ENCODE data around the gene DMBX1. TPM values are rescaled to one million over a fixed set of nuclear protein-coding genes. Genes with fewer than 3 reads are reported as not detected.

The DMBX1 gene
- total and polyA plus RNA-seq, 4 donors = not detected

GRCh38 chr1:46538147-46538546 is 48.5 kb downstream of the DMBX1 start:
- 77% methylated on average over 2 of the region's 2 CpGs for WGBS
- H3K4me3 ChIP-seq (ENCODE audit: low read depth in 1 of 3, low read length in 3 of 3) = no peak overlapping the region

More at GRCh38 chr1:46538147-46538546, 48.5 kb downstream of the DMBX1 start:
- Histone ChIP-seq H3K9me3 (ENCODE audit: control insufficient read depth in 4 of 4, low read length in 3 of 4) (no peaks in the 10 kb centered on the region), H3K4me1 (ENCODE audit: control insufficient read depth in 4 of 4, insufficient read depth in 4 of 4, low read length in 3 of 4) (peaks cover 3 to 10% (median 4%) of the 10 kb centered on the region in 4 donors), H3K27ac (ENCODE audit: low read depth in 1 of 2, low read length in 2 of 2) (no peak overlapping the region), H3K9ac (ENCODE audit: low read depth in 1 of 2, low read length in 2 of 2) (no peak overlapping the region), H3K36me3 (ENCODE audit: control insufficient read depth in 4 of 4, insufficient read depth in 3 of 4, low read depth in 1 of 4, low read length in 3 of 4) (no peaks in the 10 kb centered on the region), H3K27me3 (ENCODE audit: control insufficient read depth in 4 of 4, insufficient read depth in 4 of 4, low read length in 3 of 4) (peaks cover 0 to 12% (median under 1%) of the 10 kb centered on the region in 4 donors)
- no peak for DNase-seq (ENCODE audit: low spot score)
- no peak for TF ChIP-seq HNF4G (IDR thresholded peaks at IDR 0.05)
- TF ChIP-seq, protein P1, sequence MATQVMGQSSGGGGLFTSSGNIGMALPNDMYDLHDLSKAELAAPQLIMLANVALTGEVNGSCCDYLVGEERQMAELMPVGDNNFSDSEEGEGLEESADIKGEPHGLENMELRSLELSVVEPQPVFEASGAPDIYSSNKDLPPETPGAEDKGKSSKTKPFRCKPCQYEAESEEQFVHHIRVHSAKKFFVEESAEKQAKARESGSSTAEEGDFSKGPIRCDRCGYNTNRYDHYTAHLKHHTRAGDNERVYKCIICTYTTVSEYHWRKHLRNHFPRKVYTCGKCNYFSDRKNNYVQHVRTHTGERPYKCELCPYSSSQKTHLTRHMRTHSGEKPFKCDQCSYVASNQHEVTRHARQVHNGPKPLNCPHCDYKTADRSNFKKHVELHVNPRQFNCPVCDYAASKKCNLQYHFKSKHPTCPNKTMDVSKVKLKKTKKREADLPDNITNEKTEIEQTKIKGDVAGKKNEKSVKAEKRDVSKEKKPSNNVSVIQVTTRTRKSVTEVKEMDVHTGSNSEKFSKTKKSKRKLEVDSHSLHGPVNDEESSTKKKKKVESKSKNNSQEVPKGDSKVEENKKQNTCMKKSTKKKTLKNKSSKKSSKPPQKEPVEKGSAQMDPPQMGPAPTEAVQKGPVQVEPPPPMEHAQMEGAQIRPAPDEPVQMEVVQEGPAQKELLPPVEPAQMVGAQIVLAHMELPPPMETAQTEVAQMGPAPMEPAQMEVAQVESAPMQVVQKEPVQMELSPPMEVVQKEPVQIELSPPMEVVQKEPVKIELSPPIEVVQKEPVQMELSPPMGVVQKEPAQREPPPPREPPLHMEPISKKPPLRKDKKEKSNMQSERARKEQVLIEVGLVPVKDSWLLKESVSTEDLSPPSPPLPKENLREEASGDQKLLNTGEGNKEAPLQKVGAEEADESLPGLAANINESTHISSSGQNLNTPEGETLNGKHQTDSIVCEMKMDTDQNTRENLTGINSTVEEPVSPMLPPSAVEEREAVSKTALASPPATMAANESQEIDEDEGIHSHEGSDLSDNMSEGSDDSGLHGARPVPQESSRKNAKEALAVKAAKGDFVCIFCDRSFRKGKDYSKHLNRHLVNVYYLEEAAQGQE (IDR thresholded peaks at IDR 0.05) = no peak
- TF ChIP-seq FOXA1 (IDR thresholded peaks at IDR 0.05) = no peak
- TF ChIP-seq, protein P2, sequence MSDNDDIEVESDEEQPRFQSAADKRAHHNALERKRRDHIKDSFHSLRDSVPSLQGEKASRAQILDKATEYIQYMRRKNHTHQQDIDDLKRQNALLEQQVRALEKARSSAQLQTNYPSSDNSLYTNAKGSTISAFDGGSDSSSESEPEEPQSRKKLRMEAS (IDR thresholded peaks at IDR 0.05) = no peak

Other genes starting within 250 kb of the DMBX1 start
- 1 to 10 TPM in 1 of 2 donors, under 1 TPM in 1; 0.08 to 8.8 TPM for gene RAD54L, start 242.1 kb upstream of the DMBX1 start, total RNA-seq
- under 1 TPM; 0.35 to 0.68 TPM for gene RAD54L, start 242.1 kb upstream of the DMBX1 start, polyA plus RNA-seq
- gene LRRC41, start 186.2 kb upstream of the DMBX1 start, total RNA-seq = 10 to 100 TPM; 30.5 to 58.4 TPM
- gene LRRC41, start 186.2 kb upstream of the DMBX1 start, polyA plus RNA-seq = 10 to 100 TPM; 22.0 to 25.0 TPM
- gene UQCRH, start 186.1 kb upstream of the DMBX1 start, total RNA-seq = 100 to 1,000 TPM; 183 to 220 TPM
- gene UQCRH, start 186.1 kb upstream of the DMBX1 start, polyA plus RNA-seq = 100 to 1,000 TPM; 158 to 220 TPM
- 10 to 100 TPM; 12.2 to 17.2 TPM for gene NSUN4, start 149.0 kb upstream of the DMBX1 start, total RNA-seq
- gene NSUN4, start 149.0 kb upstream of the DMBX1 start, polyA plus RNA-seq = 10 to 100 TPM in 1 of 2 donors, 1 to 10 TPM in 1; 7.0 to 11.7 TPM
- 10 to 100 TPM in 1 of 2 donors, 1 to 10 TPM in 1; 4.3 to 41.5 TPM for gene FAAH, start 95.5 kb upstream of the DMBX1 start, total RNA-seq
- 10 to 100 TPM; 17.8 to 26.5 TPM for gene FAAH, start 95.5 kb upstream of the DMBX1 start, polyA plus RNA-seq
- not detected for gene KNCN, start 61.8 kb downstream of the DMBX1 start, total RNA-seq
- not detected for gene KNCN, start 61.8 kb downstream of the DMBX1 start, polyA plus RNA-seq
- gene MKNK1, start 114.4 kb downstream of the DMBX1 start, total RNA-seq = 10 to 100 TPM; 19.4 to 30.8 TPM
- gene MKNK1, start 114.4 kb downstream of the DMBX1 start, polyA plus RNA-seq = 10 to 100 TPM; 10.2 to 17.3 TPM
- gene MOB3C, start 127.0 kb downstream of the DMBX1 start, total RNA-seq = 1 to 10 TPM; 7.4 to 7.9 TPM
- gene MOB3C, start 127.0 kb downstream of the DMBX1 start, polyA plus RNA-seq = 1 to 10 TPM; 2.3 to 3.5 TPM
- gene ATPAF1, start 178.5 kb downstream of the DMBX1 start, total RNA-seq = 10 to 100 TPM; 35.3 to 37.9 TPM
- gene ATPAF1, start 178.5 kb downstream of the DMBX1 start, polyA plus RNA-seq = 10 to 100 TPM; 36.0 to 54.1 TPM
- gene TEX38, start 182.0 kb downstream of the DMBX1 start, total RNA-seq = not detected
- gene TEX38, start 182.0 kb downstream of the DMBX1 start, polyA plus RNA-seq = not detected
- 10 to 100 TPM; 24.7 to 34.6 TPM for gene EFCAB14, start 229.3 kb downstream of the DMBX1 start, total RNA-seq
- 10 to 100 TPM; 14.8 to 22.7 TPM for gene EFCAB14, start 229.3 kb downstream of the DMBX1 start, polyA plus RNA-seq